CD1c-positive myeloid dendritic cell (primary cell): ENCODE measurements around the gene POR.
A peak's percentile ranks its signal among the peaks of the same experiment; 100 is the strongest.
"Not testable (repeated sequence)": the region's sequence is repeated elsewhere in the genome, so short reads cannot be mapped to it uniquely, and the experiment has no call there.

Source experiments
- DNase-seq: peaks from one replicate; pipeline ENCODE4 v3.0.0-alpha.2; 2016; ENCODE audit errors: extremely low spot score

The POR gene

GRCh38 chr7:76022026-76022780, 107.2 kb downstream of the POR start:
- DNase-seq, result no peak

GRCh38 chr7:76023002-76023401, 108.0 kb downstream of the POR start:
- DNase-seq, result peak; percentile 86

GRCh38 chr7:76029682-76030081, 114.7 kb downstream of the POR start:
- DNase-seq, result not testable (repeated sequence)

- DNase-seq, result no peak
These were observed 117.0 kb downstream of the POR start for GRCh38 chr7:76031964-76032363.
